ENCODE measurements around the gene KHSRP. TPM values are rescaled to one million over a fixed set of nuclear protein-coding genes. Genes with fewer than 3 reads are reported as not detected.

KHSRP gene
- total and polyA plus RNA-seq, 2 of the 4 experiments (the other 2 are of a cell fraction), result 31.9 to 93.7 TPM

DNA sequence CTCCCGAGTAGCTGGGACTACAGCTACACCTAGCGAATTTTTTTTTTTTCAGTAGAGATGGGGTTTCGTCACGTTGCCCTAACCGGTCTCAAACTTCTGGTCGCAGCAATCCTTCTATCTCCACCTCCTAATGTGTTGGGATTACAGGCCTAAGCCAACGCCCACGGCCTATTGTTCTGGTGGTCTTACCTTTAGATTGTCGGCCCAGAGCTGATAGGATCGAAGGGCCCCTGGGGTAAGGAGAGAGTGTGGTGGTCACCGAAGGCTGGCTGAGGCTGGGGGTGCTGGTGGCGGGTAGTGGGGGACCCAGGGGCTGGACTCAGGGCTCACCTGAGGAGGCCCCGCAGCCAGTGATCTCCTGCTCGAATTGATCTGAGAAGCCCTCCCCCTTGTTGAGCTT, 46.5 kb upstream of the KHSRP start:
- CTCF ChIA-PET, result no interaction called here
- intact Hi-C loops (cut with micrococcal nuclease), result no loop called here

More for the DNA sequence above, 46.5 kb upstream of the KHSRP start:
- Histone ChIP-seq H3K23ac (ENCODE audit: low read depth, low read length) (no peak overlapping the region), H2BK15ac (ENCODE audit: low read depth, low read length) (no peak overlapping the region), H2BK20ac (ENCODE audit: low read depth, low read length) (no peak overlapping the region), H3K27me3 (ENCODE audit: control insufficient read depth, insufficient read depth, low read length) (peaks cover 19% of the 10 kb centered on the region), H4K8ac (ENCODE audit: low read depth in 2 of 2, low read length in 2 of 2) (no peak overlapping the region), H3K79me1 (ENCODE audit: low read depth in 1 of 2, low read length in 2 of 2) (no peaks in the 10 kb centered on the region), H2BK5ac (ENCODE audit: low read depth, low read length, poor library complexity, severe bottlenecking) (no peak overlapping the region), H4K91ac (ENCODE audit: insufficient read depth, low read depth, low read length) (no peak overlapping the region), H3K36me3 (ENCODE audit: control insufficient read depth, insufficient read depth, low read length) (no peaks in the 10 kb centered on the region), H4K5ac (ENCODE audit: low read depth, low read length) (no peak overlapping the region), H2AK5ac (ENCODE audit: low read depth, low read length) (no peak overlapping the region), H3K9me1 (ENCODE audit: insufficient read depth, low read length) (no peaks in the 10 kb centered on the region), H3K9ac (ENCODE audit: low read depth, low read length) (no peak overlapping the region), H2AK9ac (replicated peaks; ENCODE audit: low read depth, low read length, poor library complexity) (no peak overlapping the region), H3K27ac (ENCODE audit: insufficient read depth, low read length) (no peak overlapping the region), H4K20me1 (ENCODE audit: insufficient read depth, low read length) (no peaks in the 10 kb centered on the region), H3K4me2 (ENCODE audit: low read depth, low read length) (no peak overlapping the region), H3K4ac (ENCODE audit: low read depth, low read length) (no peak overlapping the region), H3K9me3 (ENCODE audit: control insufficient read depth, insufficient read depth, low read length) (peaks cover under 1% of the 10 kb centered on the region; the same call in 1 of the 2 replicates), H3K4me1 (ENCODE audit: control insufficient read depth, insufficient read depth, low read length) (no peaks in the 10 kb centered on the region), H3K4me3 (ENCODE audit: insufficient read depth, low read depth, low read length) (no peak overlapping the region), H3K18ac (ENCODE audit: low read depth, low read length) (no peak overlapping the region), H2AFZ (replicated peaks; ENCODE audit: low read length, poor library complexity) (no peak overlapping the region), H2BK120ac (ENCODE audit: low read depth, low read length) (no peak overlapping the region), H3K56ac (ENCODE audit: extremely low read depth, insufficient read depth, low read length) (no peak overlapping the region), H3K14ac (replicated peaks; ENCODE audit: low read depth, low read length) (no peak overlapping the region)
- ATAC-seq (ENCODE audit: low read depth), result no peak
- POLR2A ChIA-PET (ENCODE audit: unreplicated experiment), result interaction anchor here (0.7 kb wide), 1 partner anchor 508 kb away, joined by 11 read pairs; no protein-coding TSS in a partner anchor
- dilution Hi-C loops (cut with HindIII; ENCODE audit: low sequenced_read_pairs, unreplicated experiment) (no loop called here), in situ Hi-C loops (cut with MboI; ENCODE audit: low sequenced_read_pairs) (no loop called here)
- TF ChIP-seq, protein P1, sequence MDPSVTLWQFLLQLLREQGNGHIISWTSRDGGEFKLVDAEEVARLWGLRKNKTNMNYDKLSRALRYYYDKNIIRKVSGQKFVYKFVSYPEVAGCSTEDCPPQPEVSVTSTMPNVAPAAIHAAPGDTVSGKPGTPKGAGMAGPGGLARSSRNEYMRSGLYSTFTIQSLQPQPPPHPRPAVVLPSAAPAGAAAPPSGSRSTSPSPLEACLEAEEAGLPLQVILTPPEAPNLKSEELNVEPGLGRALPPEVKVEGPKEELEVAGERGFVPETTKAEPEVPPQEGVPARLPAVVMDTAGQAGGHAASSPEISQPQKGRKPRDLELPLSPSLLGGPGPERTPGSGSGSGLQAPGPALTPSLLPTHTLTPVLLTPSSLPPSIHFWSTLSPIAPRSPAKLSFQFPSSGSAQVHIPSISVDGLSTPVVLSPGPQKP (IDR thresholded peaks at IDR 0.05; ENCODE audit: borderline replicate concordance, low read depth, low read length), result no peak
- TF ChIP-seq MAFK (IDR thresholded peaks at IDR 0.05; ENCODE audit: low read depth, low read length), result no peak
- WGBS, 2 experiments (ENCODE audit: extremely low coverage in 2 of 2, insufficient read length in 1 of 2), result 80% methylated on average over 1 of the region's 14 CpGs; no CpG with 5 or more reads in 1 of the 2 experiments
- BruUV-seq (replicated peaks), result no TSS peak
- DNase-seq, result no peak

All from IMR-90 (cell line).